NCI-H146 (cell line): ENCODE measurements around the gene KCNK13.
"Not testable (repeated sequence)": the region's sequence is repeated elsewhere in the genome, so short reads cannot be mapped to it uniquely, and the experiment has no call there.

ENCODE experiments used
- DNase-seq: peaks from one replicate; lab custom pipeline; 2025; lab: John Stamatoyannopoulos, UW

Gene KCNK13

GRCh38 chr14:90061685-90062126 lies at the start of gene KCNK13:
Gene KCNK13, plus strand, starts transcription at chr14:90061994. Its CDS starts 212 bp downstream, at chr14:90062206.
- DNase-seq = peak; percentile 58

- DNase-seq = no peak
Observed at GRCh38 chr14:90017371-90017770, 44.4 kb upstream of the KCNK13 start.

- no peak for DNase-seq
Observed at GRCh38 chr14:90019824-90020523, 41.8 kb upstream of the KCNK13 start.

- DNase-seq = no peak
Observed at GRCh38 chr14:90023176-90023896, 38.5 kb upstream of the KCNK13 start.

- no peak for DNase-seq
Observed at GRCh38 chr14:90024910-90025309, 36.9 kb upstream of the KCNK13 start.

GRCh38 chr14:90026608-90027007 lies 35.2 kb upstream of the KCNK13 start:
- not testable (repeated sequence) for DNase-seq

- DNase-seq = no peak
Observed at GRCh38 chr14:90027842-90028241, 34.0 kb upstream of the KCNK13 start.

GRCh38 chr14:90034156-90034555 lies 27.6 kb upstream of the KCNK13 start:
- no peak for DNase-seq

GRCh38 chr14:90034835-90035525 lies 26.8 kb upstream of the KCNK13 start:
- DNase-seq = no peak

- no peak for DNase-seq
Observed at GRCh38 chr14:90039253-90040010, 22.4 kb upstream of the KCNK13 start.

- no peak for DNase-seq
Observed at GRCh38 chr14:90040411-90040810, 21.4 kb upstream of the KCNK13 start.

- no peak for DNase-seq
Observed at GRCh38 chr14:90042496-90043252, 19.1 kb upstream of the KCNK13 start.

- DNase-seq = no peak
Observed at GRCh38 chr14:90045616-90046015, 16.2 kb upstream of the KCNK13 start.

- no peak for DNase-seq
Observed at GRCh38 chr14:90049390-90049789, 12.4 kb upstream of the KCNK13 start.

- no peak for DNase-seq
Observed at GRCh38 chr14:90050271-90050670, 11.5 kb upstream of the KCNK13 start.

GRCh38 chr14:90053044-90053443 lies 8.8 kb upstream of the KCNK13 start:
- no peak for DNase-seq

- no peak for DNase-seq
Observed at GRCh38 chr14:90054803-90055202, 7.0 kb upstream of the KCNK13 start.

GRCh38 chr14:90056826-90057225 lies 5.0 kb upstream of the KCNK13 start:
- no peak for DNase-seq

- DNase-seq = no peak
Observed at GRCh38 chr14:90058876-90059458, 2.8 kb upstream of the KCNK13 start.

GRCh38 chr14:90060312-90060964 lies 1.4 kb upstream of the KCNK13 start:
- peak; percentile 92 for DNase-seq
